Epithelial cell of esophagus (primary cell): Measurements from ENCODE around the gene JPT2.

Experiments used
- DNase-seq: peaks from one replicate; pipeline ENCODE4 v3.0.0; 2010; ENCODE audit warnings: low read depth
- H3K4me3 ChIP-seq: 2 replicates; pipeline ENCODE4 v1.5.1; 2011; ENCODE audit warnings: mild to moderate bottlenecking, low read length, control low read depth
- CTCF ChIP-seq: IDR thresholded peaks from 2 replicates; pipeline ENCODE4 v1.5.1; 2011; ENCODE audit warnings: low read depth, mild to moderate bottlenecking, low read length, control low read depth, inconsistent platforms; ENCODE audit not compliant: insufficient read depth; ENCODE audit errors: missing control alignments

The JPT2 gene

GRCh38 chr16:1673424-1674151, 4.5 kb upstream of the JPT2 start:
- no peak overlapping the region for H3K4me3 ChIP-seq
- TF ChIP-seq CTCF, result no peak
- no peak for DNase-seq

- no peak overlapping the region for H3K4me3 ChIP-seq
- no peak for DNase-seq
- TF ChIP-seq CTCF, result no peak
These were observed 3.8 kb upstream of the JPT2 start for GRCh38 chr16:1674306-1674705.

GRCh38 chr16:1674751-1675664, 3.1 kb upstream of the JPT2 start:
- TF ChIP-seq CTCF, result no peak
- DNase-seq, result peak; percentile 70
- H3K4me3 ChIP-seq, result no peak overlapping the region

- DNase-seq, result no peak
These were observed 1.4 kb upstream of the JPT2 start for GRCh38 chr16:1676661-1677060.

GRCh38 chr16:1677339-1677738, 740 bp upstream of the JPT2 start:
- DNase-seq, result no peak
- no peak for TF ChIP-seq CTCF

More at GRCh38 chr16:1676661-1677060, 1.4 kb upstream of the JPT2 start:
- H3K4me3 ChIP-seq, result no peak overlapping the region
- no peak for TF ChIP-seq CTCF

GRCh38 chr16:1678500-1679098, 520 bp downstream of the JPT2 start:
- no peak for TF ChIP-seq CTCF
- DNase-seq, result peak; percentile 61
- H3K4me3 ChIP-seq, result peak overlapping the region; percentile 81

More at GRCh38 chr16:1677339-1677738, 740 bp upstream of the JPT2 start:
- no peak overlapping the region for H3K4me3 ChIP-seq
